H1 (cell line): ENCODE measurements around the gene TLL2. TPM values are rescaled to one million over a fixed set of nuclear protein-coding genes. Genes with fewer than 3 reads are reported as not detected.

Source experiments
- polyA plus RNA-seq, 7 experiments: library from polyadenylated mRNA; depleted of rRNA in 3 of 7; stranded (reverse) in 5 of 7; unstranded in 2 of 7; fragments of >200 nt in 5 of 7; fragments of 200-250 nt in 2 of 7; gene quantifications; 1 replicate in 5 of 7; 2 replicates in 1 of 7; 4 replicates in 1 of 7; pipeline versions ENCODE4 v1.2.1 to v1.2.3, GENCODE V29; 2011 to 2013; ENCODE audit warnings: missing spikeins in 2 of 7, mixed read lengths in 2 of 7
- total RNA-seq: library from RNA; stranded (reverse); fragmentation: NEBNext Ultra II Directional; extraction: Animal tissue kit (Norgen Biotek cat#: 25700); gene quantifications from 2 replicates; pipeline ENCODE4 v1.2.1, GENCODE V29; 2021
- TF ChIP-seq, protein P1 (sequence below): fragments of 300-600 bp; sonication (generic); IDR thresholded peaks from 2 replicates; pipeline ENCODE4 v1.7.1; 2012; ENCODE audit warnings: low read length, moderate library complexity, mild to moderate bottlenecking, inconsistent platforms; ENCODE audit not compliant: insufficient replicate concordance

The TLL2 gene
- total and polyA plus RNA-seq, 2 of the 8 experiments (the other 6 are each of a cell fraction or from before 2014, with no cell fraction given) = 2.4 to 3.2 TPM

DNA sequence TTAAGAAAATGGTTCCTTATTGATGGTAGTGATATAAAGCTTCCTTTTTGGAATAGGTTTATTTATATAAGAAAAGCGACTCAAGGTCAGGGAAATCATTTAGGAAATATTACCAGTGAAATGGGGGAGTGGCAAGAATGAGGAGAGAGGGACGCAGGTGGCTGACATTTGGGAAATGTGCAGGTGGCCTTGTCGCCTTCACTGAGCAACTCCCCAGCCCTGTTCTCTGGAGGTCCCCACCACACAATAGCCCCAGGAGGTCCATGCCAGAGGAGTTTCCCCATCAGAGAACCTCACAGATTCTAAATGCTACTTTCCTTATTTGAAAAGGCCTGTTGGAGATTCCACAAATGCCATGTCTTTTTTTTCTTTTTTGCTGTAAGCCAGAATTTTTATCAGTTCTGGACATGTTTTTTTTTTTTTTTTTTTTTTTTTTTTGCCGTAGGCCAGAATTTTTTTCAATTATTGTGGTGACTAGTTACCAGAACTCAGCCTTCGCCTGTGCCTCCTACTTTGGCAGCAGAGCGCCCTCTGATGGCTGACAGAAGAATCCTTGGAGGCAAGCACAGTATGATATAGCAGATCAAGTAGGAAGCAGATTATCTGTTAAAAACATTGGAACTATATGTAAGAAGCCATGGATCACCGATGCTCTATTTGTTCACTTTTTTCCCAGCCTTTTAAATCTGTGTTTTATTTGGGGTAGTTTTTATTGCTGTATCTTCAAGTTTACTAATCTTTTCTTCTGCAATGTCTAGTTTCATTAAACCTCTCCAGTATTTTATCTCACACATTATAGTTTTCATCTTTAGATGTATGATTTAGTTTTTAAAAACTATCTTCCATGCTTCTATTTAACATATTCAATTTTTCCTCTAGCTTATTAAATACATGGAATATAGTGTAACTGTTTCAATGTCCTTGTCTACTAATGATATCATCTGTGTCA lies 173.5 kb downstream of the TLL2 start (continued):
- TF ChIP-seq, protein P1, sequence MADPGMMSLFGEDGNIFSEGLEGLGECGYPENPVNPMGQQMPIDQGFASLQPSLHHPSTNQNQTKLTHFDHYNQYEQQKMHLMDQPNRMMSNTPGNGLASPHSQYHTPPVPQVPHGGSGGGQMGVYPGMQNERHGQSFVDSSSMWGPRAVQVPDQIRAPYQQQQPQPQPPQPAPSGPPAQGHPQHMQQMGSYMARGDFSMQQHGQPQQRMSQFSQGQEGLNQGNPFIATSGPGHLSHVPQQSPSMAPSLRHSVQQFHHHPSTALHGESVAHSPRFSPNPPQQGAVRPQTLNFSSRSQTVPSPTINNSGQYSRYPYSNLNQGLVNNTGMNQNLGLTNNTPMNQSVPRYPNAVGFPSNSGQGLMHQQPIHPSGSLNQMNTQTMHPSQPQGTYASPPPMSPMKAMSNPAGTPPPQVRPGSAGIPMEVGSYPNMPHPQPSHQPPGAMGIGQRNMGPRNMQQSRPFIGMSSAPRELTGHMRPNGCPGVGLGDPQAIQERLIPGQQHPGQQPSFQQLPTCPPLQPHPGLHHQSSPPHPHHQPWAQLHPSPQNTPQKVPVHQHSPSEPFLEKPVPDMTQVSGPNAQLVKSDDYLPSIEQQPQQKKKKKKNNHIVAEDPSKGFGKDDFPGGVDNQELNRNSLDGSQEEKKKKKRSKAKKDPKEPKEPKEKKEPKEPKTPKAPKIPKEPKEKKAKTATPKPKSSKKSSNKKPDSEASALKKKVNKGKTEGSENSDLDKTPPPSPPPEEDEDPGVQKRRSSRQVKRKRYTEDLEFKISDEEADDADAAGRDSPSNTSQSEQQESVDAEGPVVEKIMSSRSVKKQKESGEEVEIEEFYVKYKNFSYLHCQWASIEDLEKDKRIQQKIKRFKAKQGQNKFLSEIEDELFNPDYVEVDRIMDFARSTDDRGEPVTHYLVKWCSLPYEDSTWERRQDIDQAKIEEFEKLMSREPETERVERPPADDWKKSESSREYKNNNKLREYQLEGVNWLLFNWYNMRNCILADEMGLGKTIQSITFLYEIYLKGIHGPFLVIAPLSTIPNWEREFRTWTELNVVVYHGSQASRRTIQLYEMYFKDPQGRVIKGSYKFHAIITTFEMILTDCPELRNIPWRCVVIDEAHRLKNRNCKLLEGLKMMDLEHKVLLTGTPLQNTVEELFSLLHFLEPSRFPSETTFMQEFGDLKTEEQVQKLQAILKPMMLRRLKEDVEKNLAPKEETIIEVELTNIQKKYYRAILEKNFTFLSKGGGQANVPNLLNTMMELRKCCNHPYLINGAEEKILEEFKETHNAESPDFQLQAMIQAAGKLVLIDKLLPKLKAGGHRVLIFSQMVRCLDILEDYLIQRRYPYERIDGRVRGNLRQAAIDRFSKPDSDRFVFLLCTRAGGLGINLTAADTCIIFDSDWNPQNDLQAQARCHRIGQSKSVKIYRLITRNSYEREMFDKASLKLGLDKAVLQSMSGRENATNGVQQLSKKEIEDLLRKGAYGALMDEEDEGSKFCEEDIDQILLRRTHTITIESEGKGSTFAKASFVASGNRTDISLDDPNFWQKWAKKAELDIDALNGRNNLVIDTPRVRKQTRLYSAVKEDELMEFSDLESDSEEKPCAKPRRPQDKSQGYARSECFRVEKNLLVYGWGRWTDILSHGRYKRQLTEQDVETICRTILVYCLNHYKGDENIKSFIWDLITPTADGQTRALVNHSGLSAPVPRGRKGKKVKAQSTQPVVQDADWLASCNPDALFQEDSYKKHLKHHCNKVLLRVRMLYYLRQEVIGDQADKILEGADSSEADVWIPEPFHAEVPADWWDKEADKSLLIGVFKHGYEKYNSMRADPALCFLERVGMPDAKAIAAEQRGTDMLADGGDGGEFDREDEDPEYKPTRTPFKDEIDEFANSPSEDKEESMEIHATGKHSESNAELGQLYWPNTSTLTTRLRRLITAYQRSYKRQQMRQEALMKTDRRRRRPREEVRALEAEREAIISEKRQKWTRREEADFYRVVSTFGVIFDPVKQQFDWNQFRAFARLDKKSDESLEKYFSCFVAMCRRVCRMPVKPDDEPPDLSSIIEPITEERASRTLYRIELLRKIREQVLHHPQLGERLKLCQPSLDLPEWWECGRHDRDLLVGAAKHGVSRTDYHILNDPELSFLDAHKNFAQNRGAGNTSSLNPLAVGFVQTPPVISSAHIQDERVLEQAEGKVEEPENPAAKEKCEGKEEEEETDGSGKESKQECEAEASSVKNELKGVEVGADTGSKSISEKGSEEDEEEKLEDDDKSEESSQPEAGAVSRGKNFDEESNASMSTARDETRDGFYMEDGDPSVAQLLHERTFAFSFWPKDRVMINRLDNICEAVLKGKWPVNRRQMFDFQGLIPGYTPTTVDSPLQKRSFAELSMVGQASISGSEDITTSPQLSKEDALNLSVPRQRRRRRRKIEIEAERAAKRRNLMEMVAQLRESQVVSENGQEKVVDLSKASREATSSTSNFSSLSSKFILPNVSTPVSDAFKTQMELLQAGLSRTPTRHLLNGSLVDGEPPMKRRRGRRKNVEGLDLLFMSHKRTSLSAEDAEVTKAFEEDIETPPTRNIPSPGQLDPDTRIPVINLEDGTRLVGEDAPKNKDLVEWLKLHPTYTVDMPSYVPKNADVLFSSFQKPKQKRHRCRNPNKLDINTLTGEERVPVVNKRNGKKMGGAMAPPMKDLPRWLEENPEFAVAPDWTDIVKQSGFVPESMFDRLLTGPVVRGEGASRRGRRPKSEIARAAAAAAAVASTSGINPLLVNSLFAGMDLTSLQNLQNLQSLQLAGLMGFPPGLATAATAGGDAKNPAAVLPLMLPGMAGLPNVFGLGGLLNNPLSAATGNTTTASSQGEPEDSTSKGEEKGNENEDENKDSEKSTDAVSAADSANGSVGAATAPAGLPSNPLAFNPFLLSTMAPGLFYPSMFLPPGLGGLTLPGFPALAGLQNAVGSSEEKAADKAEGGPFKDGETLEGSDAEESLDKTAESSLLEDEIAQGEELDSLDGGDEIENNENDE = no peak
